Fibroblast of lung (primary cell): Measurements from ENCODE around the gene SUGP2.

ENCODE experiments used
- CTCF ChIP-seq, 2 donors: IDR thresholded peaks in 1 of 2; conservative IDR thresholded peaks in 1 of 2; 1 replicate in 1 of 2; 2 replicates in 1 of 2; pipeline ENCODE4 v1.5.1; 2011 to 2012; ENCODE audit warnings: low read length in 2 of 2, control low read depth in 1 of 2, inconsistent platforms in 1 of 2, low read depth in 1 of 2, mild to moderate bottlenecking in 1 of 2
- EZH2 ChIP-seq: IDR thresholded peaks from 2 replicates; pipeline ENCODE4 v1.5.1; 2012; ENCODE audit warnings: low read length, control low read depth, mild to moderate bottlenecking; ENCODE audit errors: missing control alignments

DNA sequence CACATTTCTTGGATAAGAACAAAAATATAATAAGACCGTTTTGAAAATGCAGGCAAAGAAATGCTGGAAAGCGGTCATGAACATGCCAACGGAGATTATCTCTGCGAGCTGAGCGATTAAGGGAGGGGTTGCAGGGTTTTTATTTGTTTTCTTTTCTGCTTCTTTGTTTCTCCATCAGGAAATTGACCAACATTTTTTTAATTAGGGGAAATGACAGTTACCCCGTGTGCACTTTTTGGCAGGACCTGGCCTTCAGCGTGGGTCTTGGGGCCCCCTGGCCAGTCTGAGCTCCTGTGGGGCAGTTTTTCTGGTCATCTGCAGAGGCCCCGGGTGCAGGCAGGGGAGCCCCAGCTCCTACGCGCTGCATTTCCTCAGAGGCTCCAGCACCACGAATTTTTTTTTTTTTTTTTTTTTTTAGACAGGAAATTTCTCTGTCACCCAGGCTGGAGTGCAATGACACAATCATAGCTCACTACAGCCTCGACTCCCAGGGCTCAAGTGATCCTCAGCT, 61.0 kb downstream of the SUGP2 start:
- TF ChIP-seq CTCF (conservative IDR thresholded peaks at IDR 0.05 in 1 of 2, IDR thresholded peaks at IDR 0.05 in 1 of 2; ENCODE audit: low read depth in 1 of 2, low read length in 2 of 2) (no peak), EZH2 (no peak)
